Testis (tissue), 2 donors: ENCODE results near the gene OOSP3.

Experiments used
- POLR2A ChIP-seq: fragments of 450-650 bp; IDR thresholded peaks from one replicate; pipeline ENCODE4 v1.6.1; 2017; ENCODE audit warnings: antibody characterized with exemption, mild to moderate bottlenecking, moderate library complexity
- TF ChIP-seq, protein P1 (sequence below), 3 experiments: fragments of 450-650 bp in 2 of 3; fragments of 200-600 bp in 1 of 3; sonication (generic) in 1 of 3; IDR thresholded peaks; one replicate each; pipeline ENCODE4 v1.5.1; 2016 to 2019; ENCODE audit warnings: antibody characterized with exemption in 3 of 3, mild to moderate bottlenecking in 2 of 3, moderate library complexity in 1 of 3

DNA sequence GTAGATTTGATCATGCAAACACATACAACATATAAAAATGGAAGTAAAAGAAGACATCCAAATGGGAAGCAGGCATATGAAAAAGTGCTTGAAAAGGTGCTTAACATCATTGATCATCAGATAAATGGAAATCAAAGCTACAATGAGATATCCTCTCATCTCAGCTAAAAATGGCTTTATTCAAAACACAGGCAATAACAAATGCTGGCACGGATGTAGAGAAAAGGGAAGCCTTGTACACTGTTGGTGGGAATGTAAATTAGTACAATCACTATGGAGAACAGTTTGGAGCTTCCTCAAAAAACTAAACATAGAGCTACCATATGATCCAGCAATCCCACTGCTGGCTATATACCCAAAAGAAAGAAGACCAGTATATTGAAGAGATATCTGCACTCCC, 11.7 kb upstream of the OOSP3 start:
- TF ChIP-seq, protein P1, sequence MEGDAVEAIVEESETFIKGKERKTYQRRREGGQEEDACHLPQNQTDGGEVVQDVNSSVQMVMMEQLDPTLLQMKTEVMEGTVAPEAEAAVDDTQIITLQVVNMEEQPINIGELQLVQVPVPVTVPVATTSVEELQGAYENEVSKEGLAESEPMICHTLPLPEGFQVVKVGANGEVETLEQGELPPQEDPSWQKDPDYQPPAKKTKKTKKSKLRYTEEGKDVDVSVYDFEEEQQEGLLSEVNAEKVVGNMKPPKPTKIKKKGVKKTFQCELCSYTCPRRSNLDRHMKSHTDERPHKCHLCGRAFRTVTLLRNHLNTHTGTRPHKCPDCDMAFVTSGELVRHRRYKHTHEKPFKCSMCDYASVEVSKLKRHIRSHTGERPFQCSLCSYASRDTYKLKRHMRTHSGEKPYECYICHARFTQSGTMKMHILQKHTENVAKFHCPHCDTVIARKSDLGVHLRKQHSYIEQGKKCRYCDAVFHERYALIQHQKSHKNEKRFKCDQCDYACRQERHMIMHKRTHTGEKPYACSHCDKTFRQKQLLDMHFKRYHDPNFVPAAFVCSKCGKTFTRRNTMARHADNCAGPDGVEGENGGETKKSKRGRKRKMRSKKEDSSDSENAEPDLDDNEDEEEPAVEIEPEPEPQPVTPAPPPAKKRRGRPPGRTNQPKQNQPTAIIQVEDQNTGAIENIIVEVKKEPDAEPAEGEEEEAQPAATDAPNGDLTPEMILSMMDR (IDR thresholded peaks at IDR 0.05), result no peak
- no peak for TF ChIP-seq POLR2A
